Measurements from ENCODE around the gene KRTAP13-1.

Gene KRTAP13-1

GRCh38 chr21:30355906-30356305 lies 39.9 kb upstream of the KRTAP13-1 start:
- TF ChIP-seq CTCF (IDR thresholded peaks at IDR 0.05), result no peak
- H3K9me3 ChIP-seq, result no peaks in the 10 kb centered on the region
- H3K27me3 ChIP-seq, result no peaks in the 10 kb centered on the region
- H3K4me3 ChIP-seq (ENCODE audit: low read depth in 1 of 2, low read length in 1 of 2), result no peak overlapping the region
- no peaks in the 10 kb centered on the region for H3K4me1 ChIP-seq (ENCODE audit: control insufficient read depth in 1 of 2, insufficient read depth in 1 of 2, low read depth in 1 of 2, low read length in 1 of 2)
- H3K36me3 ChIP-seq, result no peaks in the 10 kb centered on the region
- H3K27ac ChIP-seq, result no peak overlapping the region

- Histone ChIP-seq H3K27ac (no peak within 1 kb of the TSS), H3K27me3 (no peaks in the 10 kb centered on the region), H3K36me3 (no peaks in the 10 kb centered on the region), H3K4me1 (ENCODE audit: control insufficient read depth in 1 of 2, insufficient read depth in 1 of 2, low read depth in 1 of 2, low read length in 1 of 2) (no peaks in the 10 kb centered on the region), H3K4me3 (ENCODE audit: low read depth in 1 of 2, low read length in 1 of 2) (no peak within 1 kb of the TSS), H3K9me3 (no peaks in the 10 kb centered on the region)
- no peak for TF ChIP-seq CTCF (IDR thresholded peaks at IDR 0.05)
These were observed 23.6 kb upstream of the KRTAP13-1 start, which contains the start of gene KRTAP13-2 for GRCh38 chr21:30372139-30372770. TSS of gene KRTAP13-2 (minus strand) at chr21:30372271. CDS start at chr21:30372213, 58 bp downstream.

- Histone ChIP-seq H3K4me1 (ENCODE audit: control insufficient read depth in 1 of 2, insufficient read depth in 1 of 2, low read depth in 1 of 2, low read length in 1 of 2) (no peaks in the 10 kb centered on the region), H3K27ac (no peak overlapping the region), H3K36me3 (no peaks in the 10 kb centered on the region), H3K9me3 (no peaks in the 10 kb centered on the region), H3K4me3 (ENCODE audit: low read depth in 1 of 2, low read length in 1 of 2) (no peak overlapping the region), H3K27me3 (no peaks in the 10 kb centered on the region)
- no peak for TF ChIP-seq CTCF (IDR thresholded peaks at IDR 0.05)
These were observed 13.6 kb upstream of the KRTAP13-1 start for GRCh38 chr21:30382201-30382600.

GRCh38 chr21:30391492-30392025 lies 4.3 kb upstream of the KRTAP13-1 start:
- no peaks in the 10 kb centered on the region for H3K4me1 ChIP-seq (ENCODE audit: control insufficient read depth in 1 of 2, insufficient read depth in 1 of 2, low read depth in 1 of 2, low read length in 1 of 2)
- H3K27ac ChIP-seq, result no peak overlapping the region
- no peaks in the 10 kb centered on the region for H3K27me3 ChIP-seq
- H3K36me3 ChIP-seq, result no peaks in the 10 kb centered on the region
- no peak overlapping the region for H3K4me3 ChIP-seq (ENCODE audit: low read depth in 1 of 2, low read length in 1 of 2)
- H3K9me3 ChIP-seq, result no peaks in the 10 kb centered on the region
- no peak for TF ChIP-seq CTCF (IDR thresholded peaks at IDR 0.05)

GRCh38 chr21:30408782-30409494 lies 13.1 kb downstream of the KRTAP13-1 start:
- H3K4me1 ChIP-seq (ENCODE audit: control insufficient read depth in 1 of 2, insufficient read depth in 1 of 2, low read depth in 1 of 2, low read length in 1 of 2), result no peaks in the 10 kb centered on the region
- H3K9me3 ChIP-seq, result no peaks in the 10 kb centered on the region
- no peaks in the 10 kb centered on the region for H3K36me3 ChIP-seq
- no peak for TF ChIP-seq CTCF (IDR thresholded peaks at IDR 0.05)
- no peaks in the 10 kb centered on the region for H3K27me3 ChIP-seq
- H3K27ac ChIP-seq, result no peak overlapping the region
- no peak overlapping the region for H3K4me3 ChIP-seq (ENCODE audit: low read depth in 1 of 2, low read length in 1 of 2)

All from neutrophil (primary cell).